GM18909 (cell line): ENCODE data around the gene GRID2.
"Not testable (repeated sequence)": the region's sequence is repeated elsewhere in the genome, so short reads cannot be mapped to it uniquely, and the experiment has no call there.

Experiments used
- ATAC-seq: cut with Tn5 transposase; IDR thresholded peaks from one replicate; pipeline ENCODE4 v1.9.1; 2021; ENCODE audit warnings: mild to moderate bottlenecking; ENCODE audit not compliant: unreplicated experiment, poor library complexity

The GRID2 gene

DNA sequence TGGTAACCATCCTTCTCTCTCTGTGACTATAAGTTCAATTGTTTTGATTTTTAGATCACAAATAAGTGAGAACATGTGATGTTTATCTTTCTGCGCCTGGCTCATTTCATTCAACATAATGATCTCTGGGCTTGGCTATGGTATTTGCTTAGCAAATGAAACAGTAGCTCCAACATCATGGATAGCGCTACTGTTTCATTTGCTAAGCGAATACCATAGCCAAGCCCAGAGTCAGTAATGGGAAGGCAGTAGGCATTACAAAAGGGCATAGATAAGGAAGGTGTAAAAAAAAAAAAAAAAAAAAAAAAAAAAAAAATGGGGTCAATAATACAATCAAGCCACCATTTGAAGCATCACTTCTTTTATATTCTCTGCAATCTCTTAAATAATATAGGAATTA is 1055.8 kb downstream of the GRID2 start:
- no peak for ATAC-seq

GRCh38 chr4:93366169-93366755 is 1062.5 kb downstream of the GRID2 start:
- ATAC-seq, result not testable (repeated sequence)

GRCh38 chr4:93368968-93369367 is 1065.2 kb downstream of the GRID2 start:
- ATAC-seq, result no peak

- ATAC-seq, result no peak
Observed at GRCh38 chr4:93370256-93370655, 1066.5 kb downstream of the GRID2 start.

DNA sequence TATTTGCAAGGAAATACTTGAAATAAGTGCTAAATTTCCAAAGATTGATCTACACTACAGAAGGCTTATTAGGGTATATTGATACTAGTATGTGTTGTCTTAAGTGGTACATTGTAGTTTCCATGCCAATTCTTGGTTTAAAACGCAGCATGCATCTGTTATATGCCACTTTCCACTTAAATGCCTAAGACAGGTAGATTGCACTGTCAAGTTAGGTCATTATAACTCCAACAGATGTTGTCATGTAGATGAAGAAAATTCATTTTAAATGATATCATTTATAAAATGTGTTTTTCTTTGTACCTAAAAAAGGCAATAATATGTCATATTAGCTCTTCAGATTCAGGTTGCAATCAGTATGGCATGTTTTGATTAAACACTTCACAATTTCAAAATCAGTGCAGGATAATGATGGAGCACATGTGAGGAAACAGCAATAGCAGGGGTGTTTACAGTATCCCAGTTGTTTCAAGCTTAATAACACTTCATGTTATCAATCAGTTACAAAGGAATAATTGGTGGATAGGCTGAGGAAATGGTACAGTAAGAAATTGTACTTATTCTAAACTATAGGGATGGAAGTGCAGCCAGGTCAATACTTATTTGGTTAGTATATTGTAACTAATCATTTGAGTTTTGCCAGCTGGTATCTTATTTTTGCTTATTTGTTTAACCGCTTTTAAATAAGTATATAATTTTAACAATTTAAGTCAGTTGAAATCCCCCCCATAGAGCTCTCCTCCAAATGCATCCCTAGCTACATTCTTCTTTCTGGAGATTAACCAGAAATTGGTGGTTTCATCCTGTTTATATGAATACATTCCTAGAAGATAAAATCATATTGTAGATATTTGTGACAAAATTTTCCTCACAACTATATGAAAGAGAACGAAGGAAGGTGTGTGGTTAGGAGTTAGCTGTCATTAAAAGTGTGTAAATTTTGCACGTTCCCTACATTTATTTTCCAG is 1070.4 kb downstream of the GRID2 start:
- ATAC-seq, result no peak

- ATAC-seq, result no peak
Observed at GRCh38 chr4:93384241-93384640, 1080.5 kb downstream of the GRID2 start.

DNA sequence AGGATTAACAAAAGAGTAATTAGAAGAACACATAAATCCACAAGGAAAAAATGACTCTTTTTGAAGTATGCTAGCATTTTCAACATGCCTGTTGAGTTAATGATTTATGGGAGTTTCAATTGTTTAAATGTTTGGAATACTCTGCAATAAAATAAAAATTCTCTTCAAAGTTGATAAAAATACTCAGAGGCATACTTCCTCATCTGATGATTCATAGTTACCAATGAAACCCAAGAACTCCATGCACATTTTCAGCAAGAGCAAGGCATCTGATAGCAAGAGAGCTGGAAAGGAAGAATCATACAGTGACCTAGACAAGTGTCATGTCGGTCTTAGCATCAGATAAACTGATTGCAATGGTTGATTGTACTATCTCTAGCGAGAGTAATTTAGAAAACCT is 1081.1 kb downstream of the GRID2 start:
- no peak for ATAC-seq

GRCh38 chr4:93394545-93395081 is 1090.8 kb downstream of the GRID2 start:
- ATAC-seq, result no peak

DNA sequence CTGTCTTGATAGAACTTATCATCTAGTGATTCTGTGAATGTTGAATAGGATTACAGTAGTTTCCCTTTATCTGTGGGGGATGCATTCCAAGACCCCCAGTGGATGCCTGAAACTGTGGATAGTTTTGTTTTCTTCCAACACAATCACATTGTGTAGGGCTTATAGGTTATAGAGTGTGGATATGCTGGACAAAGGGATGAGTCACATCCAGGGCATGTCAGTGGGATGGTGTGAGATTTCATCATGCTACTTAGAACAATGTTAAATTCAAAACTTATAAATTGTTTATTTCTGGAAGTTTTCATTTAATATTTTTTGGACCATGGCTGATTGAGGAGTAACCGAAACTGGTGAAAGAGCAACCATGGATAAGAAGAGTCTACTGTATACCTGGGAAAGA is 1092.5 kb downstream of the GRID2 start:
- ATAC-seq, result no peak

DNA sequence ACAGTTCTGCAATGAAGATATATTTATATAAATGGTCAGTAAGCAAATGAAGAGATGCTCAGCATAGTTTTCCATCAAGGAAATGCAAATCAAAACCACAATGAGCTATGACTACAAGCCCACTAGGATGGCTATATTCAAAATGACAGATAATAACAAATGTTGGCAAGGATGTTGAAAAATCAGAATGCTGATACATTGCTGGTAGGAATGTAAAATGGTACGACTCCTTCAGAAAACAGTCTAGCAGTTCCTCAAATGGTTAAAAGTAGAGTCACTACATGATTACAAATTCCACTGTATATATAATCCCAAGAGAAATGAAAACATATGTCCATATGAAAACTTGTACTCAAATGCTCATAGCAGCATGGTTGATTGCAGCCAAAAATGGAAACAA is 1099.8 kb downstream of the GRID2 start:
- ATAC-seq, result no peak

DNA sequence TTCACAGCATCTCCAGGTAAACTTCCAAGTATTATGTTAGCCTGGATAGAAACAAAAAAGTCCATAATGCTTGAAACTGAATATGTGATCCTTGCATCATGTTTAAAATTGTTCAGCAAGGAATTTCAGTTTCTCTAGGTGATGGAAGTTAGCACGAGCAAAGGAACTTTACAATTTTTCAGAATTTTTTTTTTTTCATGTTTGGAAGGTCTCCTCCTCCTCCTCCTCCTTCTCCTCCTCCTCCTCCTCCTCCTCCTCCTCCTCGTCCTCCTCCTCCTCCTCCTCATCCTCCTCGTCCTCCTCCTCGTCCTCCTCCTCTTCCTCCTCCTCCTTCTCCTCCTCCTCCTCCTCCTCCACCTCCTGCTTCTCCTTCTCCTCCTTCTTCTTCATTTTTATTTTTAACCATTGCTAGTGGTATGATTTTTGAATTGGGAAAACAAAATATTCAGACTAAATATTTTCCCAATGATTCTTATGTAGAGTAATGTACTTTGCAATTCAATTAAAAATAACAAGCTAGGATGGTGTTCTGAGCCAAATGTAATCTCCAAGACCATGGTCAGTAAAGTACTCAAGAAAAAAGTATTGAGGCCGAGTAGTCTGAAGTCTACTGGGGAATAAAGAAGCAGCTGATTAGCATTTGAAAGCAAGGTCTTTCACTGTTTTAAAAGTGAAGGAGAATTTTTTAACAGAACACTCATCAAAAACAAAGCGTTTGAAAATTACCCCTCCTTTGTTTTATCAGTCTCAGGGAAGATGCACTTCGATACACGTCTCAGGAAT is 1103.9 kb downstream of the GRID2 start:
- ATAC-seq, result no peak

DNA sequence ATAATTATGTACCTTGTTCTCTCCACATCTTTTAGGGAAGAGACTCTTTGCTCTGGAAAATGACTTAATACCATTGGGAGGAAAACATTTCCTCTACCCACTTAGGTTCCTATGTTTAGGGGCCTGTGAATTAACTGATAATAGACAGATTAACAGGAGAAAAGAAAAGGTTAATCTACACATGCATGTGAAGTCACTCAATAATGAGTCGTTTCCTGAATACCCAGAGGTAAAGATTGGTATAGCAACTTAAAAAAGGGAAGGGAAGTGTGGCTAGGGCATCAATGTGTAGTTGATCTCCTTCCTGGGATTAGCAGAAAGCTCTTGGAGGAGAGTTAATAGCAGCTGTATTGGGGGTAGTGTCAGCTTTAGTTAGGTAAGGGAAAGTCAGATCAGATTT is 1105.3 kb downstream of the GRID2 start:
- no peak for ATAC-seq

DNA sequence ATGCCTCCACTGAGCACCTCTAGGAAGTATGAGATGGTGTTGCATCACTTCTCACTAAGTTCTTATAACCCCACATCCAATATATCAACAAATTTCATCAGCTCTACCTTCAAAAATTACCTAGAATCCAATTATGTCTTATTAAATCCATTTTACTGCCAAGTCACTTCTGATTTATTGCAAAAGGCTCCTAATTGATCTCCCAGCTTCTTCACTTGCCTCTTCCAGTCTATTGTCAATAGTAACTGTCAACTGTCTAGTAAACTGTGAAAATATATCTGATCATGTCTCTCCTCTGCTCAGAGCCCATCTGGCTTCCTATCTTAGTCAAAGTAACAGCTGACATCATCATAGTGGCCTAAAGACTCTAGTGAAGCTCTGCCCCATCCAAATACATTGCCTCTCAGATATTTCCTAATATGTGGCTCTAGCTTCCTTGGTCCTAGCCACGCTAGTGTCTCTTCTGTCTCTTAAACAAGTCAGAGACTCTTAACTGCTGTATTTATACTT is 1110.3 kb downstream of the GRID2 start:
- no peak for ATAC-seq

DNA sequence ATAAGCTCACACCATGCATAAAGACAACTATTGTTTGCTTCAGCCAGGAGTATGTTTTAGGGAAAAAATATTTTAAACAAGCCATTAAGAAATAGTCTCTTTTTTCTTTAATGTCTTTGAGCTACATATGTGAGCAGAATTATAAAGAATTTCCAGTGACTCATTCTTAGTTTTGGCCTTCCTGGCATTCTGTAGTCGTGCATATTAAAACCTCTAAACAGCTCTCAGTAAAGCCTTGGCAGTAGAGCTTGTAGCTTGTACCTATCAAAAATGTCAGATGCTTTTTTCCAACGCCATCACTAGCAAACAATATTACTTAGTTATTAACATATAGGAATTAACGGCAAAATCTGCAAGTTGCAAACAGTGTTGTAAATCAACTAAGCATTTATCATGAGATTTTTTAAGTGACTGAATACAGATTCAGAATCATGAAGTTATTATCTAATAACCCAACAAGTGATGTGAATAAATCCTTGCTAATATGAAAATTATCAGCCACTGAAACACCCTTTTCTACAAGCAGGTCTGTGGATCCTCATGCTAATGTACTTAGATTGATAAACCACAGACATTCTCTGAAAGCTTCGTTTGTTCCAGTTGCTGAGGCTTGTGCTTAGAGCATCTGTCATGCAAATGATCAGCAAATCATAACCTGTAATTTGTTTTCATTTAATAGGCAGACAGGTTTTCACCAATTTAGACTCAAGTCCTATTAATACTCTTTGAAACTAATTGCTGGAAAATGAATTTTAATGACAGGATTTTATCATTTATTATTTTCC is 1112.8 kb downstream of the GRID2 start:
- ATAC-seq, result no peak

DNA sequence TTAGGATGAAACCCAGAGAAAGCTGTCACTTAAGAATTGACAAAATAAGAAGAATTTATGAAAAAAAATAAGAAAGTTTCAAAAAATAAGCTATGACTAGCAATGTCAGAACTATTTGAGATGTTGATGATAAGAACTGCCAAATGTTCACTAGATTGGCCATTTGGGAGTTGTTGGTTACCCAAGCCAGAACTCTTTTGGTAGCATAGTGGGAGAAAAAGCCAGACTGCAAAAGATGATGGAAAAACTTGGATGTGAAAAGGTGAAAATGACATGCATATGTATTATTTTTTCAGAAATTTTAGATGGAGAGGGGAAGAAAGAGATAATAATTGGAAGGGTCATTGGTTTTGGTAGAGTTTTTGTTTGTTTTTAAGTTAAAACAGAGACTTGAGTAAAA is 1127.6 kb downstream of the GRID2 start:
- no peak for ATAC-seq

GRCh38 chr4:93433840-93434239 is 1130.1 kb downstream of the GRID2 start:
- no peak for ATAC-seq

DNA sequence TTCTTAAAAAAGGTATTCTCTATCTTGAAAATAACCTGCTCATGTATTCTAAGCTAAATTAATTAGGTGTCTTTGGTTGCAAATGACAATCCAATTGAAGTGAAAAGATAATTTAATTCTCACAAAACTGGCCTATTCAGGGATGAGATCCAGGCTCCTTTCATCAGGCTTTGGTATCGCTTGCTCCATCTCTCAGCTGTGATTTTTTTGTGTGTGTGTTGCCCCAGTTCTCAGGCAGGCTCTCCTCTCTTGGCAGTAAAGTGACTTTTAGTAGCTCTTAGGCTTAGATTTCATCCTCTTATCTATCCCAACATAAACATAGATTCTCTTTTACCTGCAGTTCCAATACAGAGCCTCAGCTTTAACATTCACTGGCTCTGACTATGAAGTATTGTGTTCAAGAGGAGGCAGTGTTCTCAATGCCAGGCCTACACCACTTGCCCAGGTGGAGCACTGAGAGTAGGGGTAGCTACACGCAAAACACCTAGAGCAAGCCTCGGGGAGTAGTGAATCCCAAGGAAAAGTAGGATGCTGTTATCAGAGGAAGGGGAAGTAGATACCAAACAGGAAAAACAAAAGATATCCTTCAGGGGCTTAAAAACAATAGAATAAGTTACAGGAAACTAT is 1132.3 kb downstream of the GRID2 start:
- ATAC-seq, result no peak

GRCh38 chr4:93437991-93438390 is 1134.2 kb downstream of the GRID2 start:
- ATAC-seq, result no peak

DNA sequence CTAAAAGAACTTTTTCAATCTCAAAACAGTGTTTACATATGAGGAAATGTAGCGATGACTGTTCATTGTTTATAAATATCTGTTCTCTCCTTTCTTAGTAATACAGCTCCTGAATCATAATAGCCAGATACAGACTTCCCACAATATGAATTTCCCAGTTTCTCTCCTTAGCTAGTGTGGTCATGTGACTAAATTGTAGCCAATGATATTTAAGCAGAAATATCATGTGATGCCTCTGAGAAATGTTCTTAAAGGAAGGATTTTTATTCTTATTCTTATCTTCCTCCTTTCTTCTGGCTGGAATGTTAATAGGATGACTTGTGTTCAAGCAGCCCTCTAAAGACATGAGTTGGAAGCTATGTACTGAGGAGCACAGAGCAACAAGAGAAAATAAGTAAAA is 1141.1 kb downstream of the GRID2 start:
- ATAC-seq, result no peak
